CD4-positive, alpha-beta T cell treated with Interleukin-17A for 4 hours (primary cell): Measurements from ENCODE around the gene VWA8.
"Not testable (repeated sequence)": the region's sequence is repeated elsewhere in the genome, so short reads cannot be mapped to it uniquely, and the experiment has no call there.

Experiments
- DNase-seq: peaks from one replicate; pipeline ENCODE4 v3.0.0-alpha.2; 2020; ENCODE audit warnings: mixed read lengths

VWA8 gene

GRCh38 chr13:41962994-41963393 is 2.1 kb upstream of the VWA8 start:
- DNase-seq, result no peak

- DNase-seq, result no peak
These were observed 504 bp upstream of the VWA8 start for GRCh38 chr13:41961466-41961760.

- DNase-seq, result no peak
These were observed 685 bp downstream of the VWA8 start for GRCh38 chr13:41960211-41960636.

GRCh38 chr13:41956272-41956671 is 4.6 kb downstream of the VWA8 start:
- no peak for DNase-seq

GRCh38 chr13:41955605-41956004 is 5.3 kb downstream of the VWA8 start:
- DNase-seq, result no peak

GRCh38 chr13:41954226-41954625 is 6.7 kb downstream of the VWA8 start:
- DNase-seq, result no peak

- no peak for DNase-seq
These were observed 8.2 kb downstream of the VWA8 start for GRCh38 chr13:41952749-41953148.

GRCh38 chr13:41949104-41949503 is 11.8 kb downstream of the VWA8 start:
- DNase-seq, result not testable (repeated sequence)

- no peak for DNase-seq
These were observed 15.0 kb downstream of the VWA8 start for GRCh38 chr13:41945926-41946325.

GRCh38 chr13:41944635-41945397 is 16.1 kb downstream of the VWA8 start:
- no peak for DNase-seq

GRCh38 chr13:41944229-41944628 is 16.7 kb downstream of the VWA8 start:
- no peak for DNase-seq

- no peak for DNase-seq
These were observed 18.3 kb downstream of the VWA8 start for GRCh38 chr13:41942462-41943094.

- no peak for DNase-seq
These were observed 19.7 kb downstream of the VWA8 start for GRCh38 chr13:41941174-41941573.

GRCh38 chr13:41939398-41939797 is 21.5 kb downstream of the VWA8 start:
- no peak for DNase-seq

GRCh38 chr13:41938918-41939317 is 22.0 kb downstream of the VWA8 start:
- no peak for DNase-seq

- no peak for DNase-seq
These were observed 23.5 kb downstream of the VWA8 start for GRCh38 chr13:41937388-41937787.

GRCh38 chr13:41935501-41935900 is 25.4 kb downstream of the VWA8 start:
- DNase-seq, result no peak

- no peak for DNase-seq
These were observed 25.9 kb downstream of the VWA8 start for GRCh38 chr13:41934994-41935393.

- DNase-seq, result no peak
These were observed 26.8 kb downstream of the VWA8 start for GRCh38 chr13:41934120-41934519.

GRCh38 chr13:41931337-41931736 is 29.6 kb downstream of the VWA8 start:
- no peak for DNase-seq

- DNase-seq, result no peak
These were observed 30.8 kb downstream of the VWA8 start for GRCh38 chr13:41930154-41930553.

GRCh38 chr13:41928323-41928722 is 32.6 kb downstream of the VWA8 start:
- DNase-seq, result no peak

- no peak for DNase-seq
These were observed 35.9 kb downstream of the VWA8 start for GRCh38 chr13:41925014-41925413.

- not testable (repeated sequence) for DNase-seq
These were observed 38.0 kb downstream of the VWA8 start for GRCh38 chr13:41922894-41923293.
